ENCODE measurements around the gene PARVG. TPM values are rescaled to one million over a fixed set of nuclear protein-coding genes. Genes with fewer than 3 reads are reported as not detected.

Gene PARVG
- total RNA-seq, 4 donors from 2014 or later: 0.19 to 4.8 (median 2.7) TPM

GRCh38 chr22:44166498-44167276, 14.0 kb upstream of the PARVG start:
- intact Hi-C loops (cut with DNase I; ENCODE audit: low total_unique reads) (no loop called here), in situ Hi-C loops (cut with MboI; ENCODE audit: low sequenced_read_pairs in 4 of 4) (no loop called here)
- H3K9me3 ChIP-seq: no peaks in the 10 kb centered on the region
- no peak overlapping the region for H3K4me3 ChIP-seq
- ATAC-seq: no peak
- TF ChIP-seq POLR2A (IDR thresholded peaks at IDR 0.05): no peak
- TF ChIP-seq CTCF (IDR thresholded peaks at IDR 0.05 in 4 of 5, conservative IDR thresholded peaks at IDR 0.05 in 1 of 5): no peak
- no peaks in the 10 kb centered on the region for H3K4me1 ChIP-seq
- no peak overlapping the region for H3K27ac ChIP-seq
- H3K27me3 ChIP-seq: no peaks in the 10 kb centered on the region
- no peak for DNase-seq
- H3K36me3 ChIP-seq: peaks cover 0 to 41% of the 10 kb centered on the region in 2 donors

GRCh38 chr22:44167501-44167900, 13.2 kb upstream of the PARVG start:
- no peak for DNase-seq
- Histone ChIP-seq H3K9me3 (no peaks in the 10 kb centered on the region), H3K4me3 (no peak overlapping the region), H3K27me3 (no peaks in the 10 kb centered on the region), H3K27ac (no peak overlapping the region), H3K4me1 (peaks cover 0 to 5% of the 10 kb centered on the region in 2 donors), H3K36me3 (peaks cover 0 to 41% of the 10 kb centered on the region in 2 donors)
- no peak for ATAC-seq
- in situ Hi-C loops (cut with MboI; ENCODE audit: low sequenced_read_pairs in 4 of 4) (no loop called here), intact Hi-C loops (cut with DNase I; ENCODE audit: low total_unique reads) (no loop called here)
- TF ChIP-seq CTCF (IDR thresholded peaks at IDR 0.05 in 4 of 5, conservative IDR thresholded peaks at IDR 0.05 in 1 of 5): no peak
- TF ChIP-seq POLR2A (IDR thresholded peaks at IDR 0.05): no peak

GRCh38 chr22:44168206-44168605, 12.5 kb upstream of the PARVG start:
- Histone ChIP-seq H3K27ac (no peak overlapping the region), H3K4me1 (peaks cover 2 to 10% of the 10 kb centered on the region in 2 donors), H3K36me3 (peaks cover 0 to 41% of the 10 kb centered on the region in 2 donors), H3K27me3 (no peaks in the 10 kb centered on the region), H3K9me3 (no peaks in the 10 kb centered on the region), H3K4me3 (no peak overlapping the region)
- intact Hi-C loops (cut with DNase I; ENCODE audit: low total_unique reads) (no loop called here), in situ Hi-C loops (cut with MboI; ENCODE audit: low sequenced_read_pairs in 4 of 4) (no loop called here)
- DNase-seq (no peak), ATAC-seq (no peak)
- TF ChIP-seq CTCF (IDR thresholded peaks at IDR 0.05 in 4 of 5, conservative IDR thresholded peaks at IDR 0.05 in 1 of 5): no peak

GRCh38 chr22:44170470-44170869, 10.3 kb upstream of the PARVG start:
- H3K27ac ChIP-seq: no peak overlapping the region
- peaks cover 2 to 10% of the 10 kb centered on the region in 2 donors for H3K4me1 ChIP-seq
- no peak for ATAC-seq
- H3K4me3 ChIP-seq: no peak overlapping the region
- no peaks in the 10 kb centered on the region for H3K9me3 ChIP-seq
- peaks cover 0 to 30% of the 10 kb centered on the region in 2 donors for H3K36me3 ChIP-seq
- intact Hi-C loops (cut with DNase I; ENCODE audit: low total_unique reads): loop anchor here (10.0 kb wide), 1 partner anchor 176 kb away; no protein-coding TSS in a partner anchor
- no peaks in the 10 kb centered on the region for H3K27me3 ChIP-seq
- no peak for DNase-seq
- no peak for TF ChIP-seq CTCF (IDR thresholded peaks at IDR 0.05 in 4 of 5, conservative IDR thresholded peaks at IDR 0.05 in 1 of 5)
- TF ChIP-seq POLR2A (IDR thresholded peaks at IDR 0.05): no peak
- in situ Hi-C loops (cut with MboI; ENCODE audit: low sequenced_read_pairs in 4 of 4): no loop called here

All from gastrocnemius medialis (tissue), 4 donors.